Fibroblast of pulmonary artery (primary cell): ENCODE measurements around the gene TSHZ2.

Experiments
- DNase-seq: peaks from one replicate; pipeline ENCODE4 v3.0.0-alpha.2; 2010; ENCODE audit warnings: low read depth
- H3K4me3 ChIP-seq: replicated peaks from 2 replicates; pipeline ENCODE4 v1.5.1; 2011; ENCODE audit warnings: low read depth, mild to moderate bottlenecking, control low read depth, low read length, moderate library complexity
- TF ChIP-seq, protein P1 (sequence below): IDR thresholded peaks from 2 replicates; pipeline ENCODE4 v1.5.1; 2011; ENCODE audit warnings: mild to moderate bottlenecking, control low read depth, low read length, inconsistent platforms; ENCODE audit errors: missing control alignments

The TSHZ2 gene

DNA sequence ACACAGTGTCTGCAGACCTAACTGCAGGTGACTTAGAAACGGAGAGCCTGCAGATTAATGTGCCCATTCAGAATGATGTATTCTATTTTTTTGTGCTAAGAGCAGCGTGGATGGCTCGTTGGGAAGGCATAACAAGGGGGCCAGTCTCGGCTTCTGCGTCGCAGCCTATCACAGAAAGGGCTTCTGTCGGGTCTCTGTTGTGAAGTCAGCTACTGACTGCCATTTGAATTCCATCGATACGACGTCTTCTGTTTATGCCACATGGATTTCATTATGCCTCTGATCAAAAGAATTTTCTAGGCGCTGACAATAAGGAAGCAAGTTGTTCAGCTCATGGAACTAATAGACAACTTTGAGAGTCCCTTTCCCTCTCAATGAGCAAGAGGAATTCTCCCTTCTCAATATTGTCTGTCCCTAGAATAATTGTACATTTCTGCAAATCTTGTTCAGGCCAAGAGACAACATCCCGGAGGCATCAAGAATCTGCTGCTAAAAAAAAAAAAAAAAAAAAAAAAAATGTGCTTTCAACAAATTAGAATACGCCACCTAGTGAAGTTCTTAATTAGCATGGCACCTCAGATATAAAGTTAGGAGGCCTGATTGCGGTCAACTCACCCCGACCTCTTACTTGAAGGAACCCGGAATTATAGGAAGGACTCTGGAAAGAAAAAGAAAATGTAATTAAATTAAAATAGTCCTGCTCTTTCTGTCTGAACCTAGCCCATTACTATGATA, 223.9 kb downstream of the TSHZ2 start:
- DNase-seq = no peak
- TF ChIP-seq, protein P1, sequence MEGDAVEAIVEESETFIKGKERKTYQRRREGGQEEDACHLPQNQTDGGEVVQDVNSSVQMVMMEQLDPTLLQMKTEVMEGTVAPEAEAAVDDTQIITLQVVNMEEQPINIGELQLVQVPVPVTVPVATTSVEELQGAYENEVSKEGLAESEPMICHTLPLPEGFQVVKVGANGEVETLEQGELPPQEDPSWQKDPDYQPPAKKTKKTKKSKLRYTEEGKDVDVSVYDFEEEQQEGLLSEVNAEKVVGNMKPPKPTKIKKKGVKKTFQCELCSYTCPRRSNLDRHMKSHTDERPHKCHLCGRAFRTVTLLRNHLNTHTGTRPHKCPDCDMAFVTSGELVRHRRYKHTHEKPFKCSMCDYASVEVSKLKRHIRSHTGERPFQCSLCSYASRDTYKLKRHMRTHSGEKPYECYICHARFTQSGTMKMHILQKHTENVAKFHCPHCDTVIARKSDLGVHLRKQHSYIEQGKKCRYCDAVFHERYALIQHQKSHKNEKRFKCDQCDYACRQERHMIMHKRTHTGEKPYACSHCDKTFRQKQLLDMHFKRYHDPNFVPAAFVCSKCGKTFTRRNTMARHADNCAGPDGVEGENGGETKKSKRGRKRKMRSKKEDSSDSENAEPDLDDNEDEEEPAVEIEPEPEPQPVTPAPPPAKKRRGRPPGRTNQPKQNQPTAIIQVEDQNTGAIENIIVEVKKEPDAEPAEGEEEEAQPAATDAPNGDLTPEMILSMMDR = no peak
- no peak overlapping the region for H3K4me3 ChIP-seq

DNA sequence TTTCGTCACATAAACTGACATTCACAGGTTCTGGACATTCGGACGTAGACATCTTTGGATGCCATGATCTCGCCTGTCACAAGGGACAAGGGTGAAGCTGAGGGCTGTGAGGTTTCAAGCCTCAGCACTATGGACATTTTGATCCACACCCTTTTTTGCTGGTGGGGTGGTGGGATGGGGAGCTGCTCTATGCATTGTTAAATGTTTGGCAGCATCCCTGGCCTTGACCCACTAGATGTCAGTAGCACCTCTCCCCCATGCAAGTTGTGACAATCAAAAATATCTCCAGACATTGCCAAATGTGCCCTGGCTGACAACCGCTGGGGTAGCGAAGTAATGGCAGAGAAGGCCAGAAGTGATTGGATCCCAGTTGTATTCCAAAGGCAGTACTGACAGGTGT, 229.4 kb downstream of the TSHZ2 start:
- no peak overlapping the region for H3K4me3 ChIP-seq
- TF ChIP-seq, protein P1 = no peak
- DNase-seq = no peak

DNA sequence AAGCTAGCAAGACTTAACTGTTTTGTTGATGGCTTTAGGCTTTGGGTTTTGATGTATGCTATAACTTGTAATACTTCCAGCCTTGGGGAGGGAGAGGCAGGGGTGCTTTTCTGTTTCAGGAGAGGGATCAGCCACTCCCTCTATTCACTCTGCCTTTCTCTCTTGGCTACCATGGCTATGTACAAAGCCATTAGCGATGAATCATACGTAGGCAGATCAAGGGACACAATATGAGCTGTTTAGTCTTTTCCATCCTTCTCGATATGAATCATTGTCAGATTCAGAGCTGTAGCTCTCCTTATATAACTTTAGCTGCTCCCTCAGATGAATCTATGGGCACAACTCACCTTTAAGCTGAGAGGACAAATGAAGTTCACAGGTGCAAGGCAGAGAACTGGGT, 230.6 kb downstream of the TSHZ2 start:
- TF ChIP-seq, protein P1 = no peak
- no peak for DNase-seq
- H3K4me3 ChIP-seq = no peak overlapping the region

DNA sequence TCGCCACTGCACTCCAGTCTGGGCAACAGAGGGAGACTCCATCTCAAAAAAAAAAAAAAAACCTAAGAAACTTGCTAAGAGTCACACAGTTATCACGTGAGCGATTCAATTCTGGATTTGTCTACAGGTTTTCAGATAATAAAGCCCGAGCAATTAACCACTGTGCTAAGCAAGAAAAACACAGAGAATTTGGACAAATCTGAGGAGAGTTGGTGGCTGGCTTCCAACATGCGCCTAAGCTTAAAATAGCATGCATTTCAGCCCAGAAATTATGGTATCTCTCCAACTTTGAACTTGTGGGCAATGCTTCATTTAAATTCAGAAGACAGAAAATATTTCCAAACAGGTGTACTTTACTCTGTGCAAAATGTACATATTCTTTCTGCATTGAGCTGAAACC, 232.9 kb downstream of the TSHZ2 start:
- DNase-seq = no peak
- TF ChIP-seq, protein P1 = no peak

DNA sequence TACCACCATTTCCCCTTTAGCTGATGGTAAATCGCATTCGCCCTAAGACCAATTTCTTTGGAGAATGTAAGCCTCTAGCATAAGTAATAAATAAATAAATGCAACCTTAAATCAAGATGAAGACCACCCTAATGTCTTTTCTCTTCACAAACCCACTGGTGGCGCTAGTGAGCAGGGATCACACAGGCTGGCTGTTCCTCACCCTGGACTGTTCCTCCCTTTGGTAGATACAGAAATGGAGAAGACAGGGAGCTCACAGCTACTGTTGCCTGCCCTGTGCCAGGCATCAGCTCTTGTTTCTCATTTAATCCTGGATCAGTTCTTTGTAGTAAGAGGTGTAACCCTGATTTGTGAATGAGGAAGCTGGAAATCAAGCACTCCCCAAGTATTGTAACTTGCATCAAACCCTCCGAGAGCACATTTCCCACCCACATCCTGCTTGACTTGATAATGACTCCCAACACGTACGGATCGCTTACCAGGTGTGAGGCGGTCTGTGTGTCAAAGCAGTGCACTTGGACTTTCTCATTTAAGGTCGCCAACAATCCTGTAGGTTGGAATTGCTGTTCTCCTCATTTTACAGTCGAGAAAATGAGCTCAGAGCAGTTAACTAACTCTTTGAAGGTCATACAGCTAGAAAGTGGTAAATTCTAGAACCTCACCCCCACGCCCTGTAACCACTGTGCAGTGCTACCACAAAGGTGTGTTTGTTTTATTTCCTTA, 236.1 kb downstream of the TSHZ2 start:
- no peak for DNase-seq
- H3K4me3 ChIP-seq = no peak overlapping the region
- TF ChIP-seq, protein P1 = no peak

More for the DNA sequence above, 232.9 kb downstream of the TSHZ2 start:
- no peak overlapping the region for H3K4me3 ChIP-seq

DNA sequence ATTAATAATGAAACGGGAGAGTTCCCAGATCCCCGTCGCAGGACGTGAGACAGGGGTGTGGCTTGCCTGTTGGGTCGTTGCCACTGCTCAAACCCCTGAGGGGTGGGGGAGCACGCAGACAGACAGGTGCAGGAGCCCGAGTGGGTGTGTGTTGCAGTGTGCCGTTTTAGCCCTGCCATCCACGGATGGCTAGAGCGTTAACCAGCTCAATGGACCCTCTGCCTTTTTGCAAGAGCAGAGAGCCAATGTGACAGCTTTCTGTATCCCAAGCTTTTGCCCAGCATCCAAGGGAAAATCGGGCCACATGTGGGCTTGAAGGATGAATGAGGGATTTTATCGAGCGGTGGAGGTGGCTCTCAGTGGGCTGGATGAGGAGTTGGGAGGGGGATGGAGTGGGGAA, 237.9 kb downstream of the TSHZ2 start:
- H3K4me3 ChIP-seq = no peak overlapping the region
- no peak for DNase-seq
- TF ChIP-seq, protein P1 = no peak
